IPS-NIHi7 (cell line): ENCODE measurements around the gene HAUS3.
A peak's percentile ranks its signal among the peaks of the same experiment; 100 is the strongest.
"Not testable (repeated sequence)": the region's sequence is repeated elsewhere in the genome, so short reads cannot be mapped to it uniquely, and the experiment has no call there.

ENCODE experiments used
- DNase-seq: peaks from one replicate; pipeline ENCODE4 v3.0.0; 2012; ENCODE audit warnings: mixed read lengths; ENCODE audit errors: extremely low spot score

Gene HAUS3

GRCh38 chr4:2275546-2276251 is 33.8 kb upstream of the HAUS3 start:
- DNase-seq: no peak

DNA sequence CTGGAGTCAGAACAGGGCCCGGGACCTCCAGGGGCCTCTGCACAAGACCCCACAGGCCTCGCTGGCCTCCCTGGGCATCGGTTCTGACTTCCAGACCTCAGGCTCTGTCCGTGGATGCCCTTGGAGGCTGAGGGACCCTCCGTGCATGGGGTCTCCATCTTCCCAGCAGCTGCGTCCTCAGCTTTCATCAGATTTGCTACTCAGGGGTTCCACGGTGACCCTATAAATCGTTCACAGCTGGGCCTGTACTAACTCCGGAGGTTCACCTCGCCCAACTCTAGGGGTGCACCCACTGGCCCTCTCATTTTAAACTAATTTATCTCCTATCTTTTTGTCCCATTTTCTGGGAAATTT is 33.1 kb upstream of the HAUS3 start:
- DNase-seq: not testable (repeated sequence)

DNA sequence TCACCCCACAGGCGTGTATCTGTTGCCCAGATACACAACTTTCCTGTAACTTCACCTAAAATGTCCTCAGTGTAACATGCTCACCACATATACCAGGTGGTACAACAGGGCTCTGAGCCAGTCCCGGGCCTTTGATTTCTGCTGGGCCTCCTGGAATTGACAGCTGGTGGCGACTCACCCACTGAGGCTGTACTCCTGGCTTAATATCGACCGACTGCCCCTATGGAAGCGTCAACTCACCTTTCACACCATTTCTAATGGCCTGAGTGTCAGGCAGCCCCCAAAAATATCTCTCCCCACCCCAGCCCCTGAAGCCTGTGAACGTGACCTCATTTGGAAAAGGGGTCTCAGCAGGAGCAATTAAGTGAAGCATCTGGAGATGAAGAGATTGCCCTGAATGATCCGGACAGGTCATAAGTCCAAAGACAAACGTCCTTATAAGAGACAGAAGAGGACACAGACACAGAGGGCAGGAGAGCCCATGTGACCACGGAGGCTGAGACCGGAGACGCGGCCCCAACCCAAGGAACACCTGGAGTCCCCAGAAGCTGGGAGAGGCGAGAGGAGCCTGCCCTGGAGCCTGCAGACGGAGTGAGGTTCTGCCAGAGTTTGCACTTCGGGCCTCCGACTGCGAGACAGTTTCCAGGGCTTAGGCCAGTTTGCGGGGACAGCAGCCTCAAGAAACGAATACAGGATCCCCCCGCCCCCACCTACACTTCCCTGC is 32.6 kb upstream of the HAUS3 start:
- DNase-seq: no peak

GRCh38 chr4:2273657-2274319 is 31.9 kb upstream of the HAUS3 start:
- DNase-seq: no peak

- no peak for DNase-seq
Observed at GRCh38 chr4:2273221-2273620, 31.3 kb upstream of the HAUS3 start.

- no peak for DNase-seq
Observed at GRCh38 chr4:2272828-2273120, 30.9 kb upstream of the HAUS3 start.

- DNase-seq: no peak
Observed at GRCh38 chr4:2272026-2272827, 30.3 kb upstream of the HAUS3 start.

DNA sequence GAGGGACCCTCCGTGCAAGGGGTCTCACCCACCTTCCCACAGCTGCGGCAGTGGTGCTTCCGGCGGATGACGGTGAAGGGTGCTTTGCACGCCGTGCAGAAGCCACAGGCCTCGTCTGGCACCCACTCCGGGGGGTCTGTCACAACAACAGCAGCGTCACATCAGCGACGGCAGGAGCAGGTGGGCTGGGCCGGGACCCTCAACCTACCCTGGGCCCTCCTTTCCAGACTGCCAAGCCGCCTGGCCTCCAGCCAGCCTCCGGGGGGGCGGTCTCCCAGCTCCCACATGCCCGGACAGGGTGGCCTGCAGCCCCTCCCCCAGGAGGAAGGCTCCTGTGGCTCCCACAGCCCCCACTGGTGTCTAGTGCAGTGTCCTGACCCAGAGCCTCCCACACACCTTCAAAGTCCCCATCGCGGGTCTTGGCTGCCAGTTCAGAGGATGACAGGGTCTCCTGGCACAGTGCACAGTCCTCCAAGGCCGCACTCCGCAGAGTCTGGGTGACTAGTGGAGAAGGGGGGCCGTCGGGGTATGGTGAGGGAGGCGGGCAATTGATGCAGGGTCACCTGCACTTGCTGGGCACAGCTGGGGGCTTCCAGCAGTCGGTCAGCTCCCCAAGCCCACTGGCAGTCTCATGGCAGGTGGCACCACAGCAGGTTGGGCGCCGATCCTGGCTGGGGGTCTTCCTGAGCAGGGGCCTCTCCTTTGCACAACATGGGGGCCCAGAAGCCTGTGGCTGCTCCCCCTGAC is 29.5 kb upstream of the HAUS3 start:
- no peak for DNase-seq

DNA sequence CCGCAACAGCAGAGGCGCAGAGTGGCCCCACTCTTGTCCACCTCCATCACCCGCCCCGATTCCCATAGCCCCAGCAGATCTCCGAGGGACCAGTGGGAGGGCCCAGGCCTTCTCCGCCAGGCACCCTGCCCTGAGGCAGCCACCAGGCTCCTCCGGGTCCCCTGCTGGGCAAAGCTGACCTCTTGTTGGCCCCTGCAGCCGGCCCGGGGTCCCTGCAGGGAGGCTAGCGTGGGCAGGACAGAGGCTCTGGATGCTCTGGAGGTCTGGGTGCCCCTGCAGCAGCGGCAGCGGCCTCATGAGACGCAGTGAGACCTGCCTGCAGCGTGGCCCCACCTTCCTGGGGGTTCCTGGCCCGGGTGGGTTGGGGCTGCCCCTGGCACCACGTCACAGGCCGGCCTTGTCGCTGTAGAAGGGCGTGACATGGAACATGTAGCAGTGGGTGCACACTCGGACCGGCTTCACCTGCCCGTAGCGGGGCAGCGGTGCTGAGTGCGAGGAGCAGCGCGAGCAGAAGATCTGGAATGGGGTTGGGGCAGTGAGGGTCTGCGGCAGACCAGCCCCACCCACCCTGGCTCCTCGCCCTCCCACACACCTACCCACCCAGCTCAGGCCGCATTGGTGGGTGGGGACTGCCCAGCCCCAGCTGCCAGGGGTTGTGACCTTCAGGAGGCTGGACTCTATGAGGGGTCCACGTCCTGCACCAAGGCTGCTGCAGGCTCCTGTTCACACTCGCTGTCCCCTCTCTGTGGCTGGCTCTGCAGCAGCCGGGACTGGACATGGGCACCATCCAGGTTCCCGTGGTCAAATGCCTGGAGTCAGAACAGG is 28.6 kb upstream of the HAUS3 start:
- no peak for DNase-seq

GRCh38 chr4:2269618-2270163 is 27.8 kb upstream of the HAUS3 start:
- DNase-seq: no peak

DNA sequence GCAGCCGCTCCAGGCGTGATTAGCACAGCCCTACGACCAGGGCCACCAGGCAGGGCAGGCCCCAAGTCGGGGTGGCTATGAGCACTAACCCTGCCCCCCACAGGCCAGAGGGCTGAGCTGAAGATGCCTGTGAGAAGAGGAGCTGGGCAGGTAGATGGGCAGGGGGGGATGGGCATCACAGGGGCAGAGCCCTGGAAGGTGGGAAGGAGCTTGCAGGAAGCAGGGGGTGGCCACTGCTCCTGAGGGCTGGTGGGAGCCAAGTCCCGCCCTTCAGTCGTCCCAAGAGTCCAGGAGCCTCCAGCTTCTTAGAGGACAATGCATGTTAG is 27.2 kb upstream of the HAUS3 start:
- DNase-seq: peak; percentile 27

- no peak for DNase-seq
Observed at GRCh38 chr4:2268357-2269205, 26.7 kb upstream of the HAUS3 start.

GRCh38 chr4:2267841-2268240 is 25.9 kb upstream of the HAUS3 start:
- no peak for DNase-seq

GRCh38 chr4:2267320-2267811 is 25.4 kb upstream of the HAUS3 start:
- no peak for DNase-seq

DNA sequence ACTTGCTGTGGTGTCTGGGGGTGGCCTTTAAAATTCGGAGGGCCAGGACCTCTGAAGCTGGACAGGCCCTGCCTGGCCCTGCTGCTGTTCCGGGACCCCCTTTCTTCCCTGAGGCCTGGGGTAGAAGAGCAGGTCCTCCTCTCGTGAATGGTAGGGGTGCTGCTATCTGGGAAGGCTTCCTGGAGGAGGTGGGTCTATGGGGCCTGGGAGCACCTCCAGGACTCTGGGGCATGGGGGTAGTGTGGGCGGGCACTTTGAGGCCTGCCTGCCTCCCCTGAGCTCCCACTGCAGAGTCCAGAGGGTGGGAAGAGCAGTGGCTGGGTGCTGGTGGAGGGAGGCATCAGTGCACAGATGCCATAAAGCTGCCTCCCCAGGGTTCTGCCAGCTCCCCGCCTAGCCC is 24.9 kb upstream of the HAUS3 start:
- no peak for DNase-seq

DNA sequence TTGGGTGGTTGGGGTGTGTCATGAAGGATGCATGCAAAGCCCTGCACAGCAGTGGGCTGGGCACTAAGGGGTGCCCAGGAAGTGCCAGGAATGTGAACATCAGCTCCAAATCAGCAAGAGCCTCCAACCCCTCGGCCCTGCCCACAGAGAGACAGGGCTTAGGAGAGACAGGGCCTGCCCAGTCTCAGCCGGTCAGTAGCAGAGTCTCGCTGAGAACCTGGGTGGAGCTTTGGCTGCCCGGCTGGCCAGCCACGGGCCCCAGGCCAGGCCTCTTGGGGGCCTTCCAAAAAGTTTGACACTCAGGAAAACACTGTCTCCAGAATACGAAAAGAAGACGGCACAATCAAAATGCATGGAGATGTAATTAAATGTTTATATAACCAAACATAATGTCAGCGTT is 24.3 kb upstream of the HAUS3 start:
- DNase-seq: no peak

DNA sequence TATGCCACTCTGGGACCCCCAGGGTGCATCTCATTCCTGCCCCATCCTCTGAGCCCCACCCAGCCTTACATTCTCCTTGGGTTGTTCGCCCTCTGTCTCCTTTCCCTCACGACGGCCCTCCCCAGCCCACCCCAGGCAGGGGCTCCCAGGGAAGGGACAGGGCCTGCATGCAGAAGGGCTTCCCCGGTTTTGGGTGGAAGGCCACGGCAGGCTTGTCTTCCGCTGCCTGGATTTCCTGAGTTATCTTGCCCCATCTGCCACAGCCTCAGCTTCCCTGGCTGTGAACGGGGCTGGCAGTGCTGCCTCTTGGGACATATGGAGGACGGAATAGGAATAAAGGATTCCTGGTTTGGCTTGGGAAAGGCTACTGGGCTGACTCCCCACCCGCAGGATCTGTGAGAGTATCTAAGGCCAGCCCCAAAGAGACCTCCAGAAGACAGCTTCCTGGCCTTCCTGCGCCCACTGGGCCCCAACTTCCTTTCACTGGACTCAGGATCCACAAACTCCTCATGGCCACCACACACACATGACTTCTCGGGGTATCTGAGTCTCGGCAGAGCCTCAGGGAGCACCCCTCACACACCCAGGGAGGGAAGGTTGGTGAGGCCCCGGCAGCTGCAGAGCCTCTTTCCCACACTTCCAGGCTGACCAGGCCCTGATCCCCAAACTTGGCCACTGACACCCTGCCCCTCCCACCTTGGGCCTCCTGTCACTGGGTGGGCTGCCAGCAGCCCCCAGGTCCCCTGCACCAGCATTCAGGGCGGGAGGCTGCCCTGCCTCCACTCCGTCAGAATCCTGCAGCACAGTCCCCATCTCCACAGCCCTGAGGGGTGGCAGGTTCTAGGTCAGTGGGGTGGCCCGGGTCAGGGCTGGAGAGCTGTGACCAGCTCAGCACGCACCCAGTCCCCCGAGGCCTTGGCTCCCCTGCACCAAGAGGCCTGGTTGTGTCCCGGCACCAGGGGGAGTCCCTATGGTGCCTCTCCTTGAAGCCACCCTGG is 23.5 kb upstream of the HAUS3 start:
- DNase-seq: no peak

DNA sequence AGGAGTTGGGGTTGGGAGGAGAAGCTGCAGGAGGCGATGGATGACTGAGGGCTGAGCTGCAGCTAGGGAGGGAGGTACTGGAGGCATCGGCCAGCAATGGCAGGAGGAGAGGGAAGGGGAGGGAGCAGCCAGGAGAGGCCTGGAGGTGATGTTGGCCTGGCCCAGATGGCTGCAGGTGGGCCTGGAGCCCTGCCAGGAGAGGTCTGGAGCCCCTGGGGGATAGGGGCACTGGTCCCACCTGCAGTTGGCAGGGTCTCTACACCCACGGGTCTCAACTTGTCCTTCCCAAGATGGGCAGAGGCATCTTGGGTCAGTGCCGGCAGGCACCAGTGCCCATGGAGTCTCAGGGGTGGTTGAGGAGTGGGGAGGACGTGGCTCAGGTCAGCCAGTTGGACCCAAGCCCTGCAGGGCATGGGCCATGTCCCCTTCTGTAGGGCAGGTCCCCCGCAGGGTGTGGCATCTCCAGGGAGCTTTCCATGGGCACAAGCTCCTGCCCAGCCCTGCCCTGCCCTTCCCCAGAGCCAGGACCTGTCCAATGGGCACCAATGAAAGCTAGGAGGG is 22.6 kb upstream of the HAUS3 start:
- no peak for DNase-seq
